NCI-H2029 treated with DMSO at 0.1 percent for 48 hours (cell line): ENCODE results near the gene NHSL1.

ENCODE experiments used
- DNase-seq: peaks from one replicate; lab custom pipeline; 2025; lab: John Stamatoyannopoulos, UW

Gene NHSL1

DNA sequence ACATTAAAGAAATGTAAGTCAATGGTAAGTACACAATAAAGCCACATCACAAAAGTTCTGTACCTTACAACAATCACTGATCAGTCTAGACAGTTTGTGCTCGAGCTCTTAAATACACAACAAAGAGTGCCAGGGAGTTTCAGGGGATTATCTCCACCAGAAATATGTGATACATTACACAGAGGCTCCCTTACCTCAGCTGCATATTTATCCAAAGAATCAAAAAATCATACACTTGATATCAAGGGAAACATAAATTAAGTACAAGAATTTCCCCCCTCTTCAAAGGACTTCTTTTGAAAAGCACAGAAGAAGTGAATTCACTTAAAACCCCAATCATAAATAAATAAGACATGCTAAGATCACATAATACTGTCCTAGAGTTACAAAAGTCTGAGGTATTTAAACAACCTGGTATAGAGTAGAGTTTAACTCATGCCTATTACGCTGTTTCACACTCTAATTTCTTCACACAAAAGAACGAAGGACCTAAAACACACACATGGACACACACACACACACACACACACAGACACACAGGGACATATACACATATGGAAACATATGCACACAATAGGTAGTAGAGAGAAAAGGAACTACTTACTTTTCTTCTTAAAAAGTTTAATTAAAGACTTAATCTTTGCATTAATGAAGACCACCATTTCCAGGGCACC, 528 bp downstream of the NHSL1 start:
- DNase-seq, result no peak

DNA sequence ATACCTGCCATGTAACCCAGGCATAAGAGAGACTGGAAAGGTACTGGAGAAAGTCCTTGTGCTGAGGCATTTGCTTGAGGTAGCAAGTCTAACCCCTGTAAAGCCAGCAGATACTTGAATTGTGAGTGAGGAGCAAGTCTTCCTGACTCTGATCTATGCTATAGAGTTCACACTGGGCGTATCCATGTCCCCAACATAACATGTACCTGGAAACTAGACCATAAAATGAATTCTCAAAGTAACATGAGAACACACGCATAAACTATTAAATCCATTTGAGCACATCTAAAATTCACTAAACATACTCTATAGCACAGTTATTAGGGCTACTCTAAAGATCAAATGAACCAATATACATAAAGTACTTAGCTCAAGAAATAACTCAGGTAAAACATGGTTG, 2.0 kb downstream of the NHSL1 start:
- DNase-seq, result no peak

GRCh38 chr6:138494312-138494711, 5.0 kb downstream of the NHSL1 start:
- no peak for DNase-seq

GRCh38 chr6:138493413-138493812, 5.9 kb downstream of the NHSL1 start:
- no peak for DNase-seq

DNA sequence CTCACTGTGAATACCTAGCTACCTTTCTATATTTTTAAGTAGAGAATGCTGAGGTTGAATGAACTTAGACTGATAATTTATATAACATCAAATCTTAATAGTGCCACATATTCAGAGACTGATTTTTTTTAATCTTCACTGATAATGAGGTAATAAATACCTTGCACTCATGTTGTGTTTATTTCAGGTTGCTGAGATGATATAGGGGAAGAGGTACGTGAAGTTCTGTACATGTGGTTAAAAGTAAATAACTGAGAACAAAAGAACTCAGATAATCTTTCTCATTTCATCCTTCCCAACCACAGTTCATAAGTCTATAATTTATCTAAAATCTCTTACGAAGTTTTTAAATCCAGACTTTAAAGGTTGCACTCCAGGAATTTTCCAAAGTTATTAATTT, 6.4 kb downstream of the NHSL1 start:
- DNase-seq, result no peak

- no peak for DNase-seq
These were observed 7.2 kb downstream of the NHSL1 start for GRCh38 chr6:138492113-138492512.

GRCh38 chr6:138491017-138491416, 8.3 kb downstream of the NHSL1 start:
- DNase-seq, result no peak

- no peak for DNase-seq
These were observed 9.4 kb downstream of the NHSL1 start for GRCh38 chr6:138489846-138490245.

- no peak for DNase-seq
These were observed 12.1 kb downstream of the NHSL1 start for GRCh38 chr6:138487102-138487604.

DNA sequence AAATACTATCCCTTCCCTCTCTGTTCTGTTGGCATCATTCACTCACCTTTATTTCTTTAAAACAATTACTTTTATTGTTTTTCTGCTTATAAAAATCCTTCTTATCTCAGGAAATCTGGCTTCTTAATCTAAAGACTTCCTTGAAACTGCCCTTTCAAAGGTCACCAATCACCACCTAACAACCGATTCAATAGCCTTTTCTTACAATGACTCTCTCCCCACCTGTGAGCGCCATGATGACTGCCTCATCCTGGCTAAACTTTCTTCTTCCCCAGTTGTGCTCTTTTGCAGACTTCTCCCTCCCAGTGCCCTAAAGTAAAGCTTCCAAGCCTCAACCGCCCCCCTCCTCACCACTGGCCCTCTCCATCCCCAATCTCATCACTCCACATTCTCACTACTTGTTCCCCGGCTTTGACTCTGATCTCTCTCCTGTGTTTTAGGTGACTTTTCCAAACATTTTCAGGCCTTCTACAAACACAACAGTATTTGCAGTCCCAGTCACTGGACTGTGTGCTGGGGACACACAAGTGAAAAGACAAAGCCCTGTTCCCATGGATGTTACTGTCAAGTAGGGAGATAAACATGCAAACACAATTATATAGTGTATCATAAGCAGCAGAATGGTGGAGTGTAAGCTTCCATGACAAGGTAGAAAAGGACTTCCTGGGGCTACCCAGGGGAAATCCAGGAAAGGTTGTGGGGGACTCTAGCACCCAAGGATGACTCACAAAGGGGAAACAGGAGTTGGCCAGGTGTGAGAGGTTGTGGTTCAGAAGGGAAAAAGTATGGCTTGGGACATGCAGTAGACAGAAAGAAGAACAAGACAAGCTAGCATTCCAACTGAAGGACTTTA, 12.8 kb downstream of the NHSL1 start:
- DNase-seq, result no peak

DNA sequence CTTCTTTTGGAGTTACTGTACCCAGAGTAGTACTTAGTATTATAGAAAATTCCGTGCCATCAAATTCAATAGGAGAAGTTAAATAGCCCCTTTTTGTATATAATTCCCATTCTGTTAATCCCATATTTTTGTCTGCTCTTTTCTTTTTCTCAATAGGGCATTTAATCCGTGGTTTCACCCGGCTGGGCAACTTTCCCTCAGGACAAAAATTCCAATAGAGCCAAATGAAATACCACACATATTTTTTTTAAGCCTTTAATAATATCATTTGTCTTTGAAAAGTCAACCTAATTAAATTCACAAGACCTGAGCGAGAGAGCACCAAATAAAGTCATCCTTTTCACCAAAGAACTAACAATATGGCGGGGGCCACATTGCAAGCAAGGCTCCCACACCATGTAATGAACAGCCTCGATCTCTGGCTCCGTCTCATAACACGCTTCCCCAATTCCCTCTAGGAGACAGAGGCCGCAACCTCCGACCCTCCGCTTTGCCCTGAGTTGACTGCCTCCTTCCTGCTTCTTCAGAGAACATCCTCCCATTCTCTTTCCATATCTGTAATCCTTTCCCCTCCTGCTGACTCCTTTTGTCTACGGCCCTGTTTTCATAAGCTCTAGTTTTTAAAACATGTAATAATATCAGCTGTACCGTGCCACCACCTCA, 13.6 kb downstream of the NHSL1 start:
- no peak for DNase-seq

- no peak for DNase-seq
These were observed 14.2 kb downstream of the NHSL1 start for GRCh38 chr6:138485005-138485545.

- DNase-seq, result no peak
These were observed 15.1 kb downstream of the NHSL1 start for GRCh38 chr6:138484018-138484731.

DNA sequence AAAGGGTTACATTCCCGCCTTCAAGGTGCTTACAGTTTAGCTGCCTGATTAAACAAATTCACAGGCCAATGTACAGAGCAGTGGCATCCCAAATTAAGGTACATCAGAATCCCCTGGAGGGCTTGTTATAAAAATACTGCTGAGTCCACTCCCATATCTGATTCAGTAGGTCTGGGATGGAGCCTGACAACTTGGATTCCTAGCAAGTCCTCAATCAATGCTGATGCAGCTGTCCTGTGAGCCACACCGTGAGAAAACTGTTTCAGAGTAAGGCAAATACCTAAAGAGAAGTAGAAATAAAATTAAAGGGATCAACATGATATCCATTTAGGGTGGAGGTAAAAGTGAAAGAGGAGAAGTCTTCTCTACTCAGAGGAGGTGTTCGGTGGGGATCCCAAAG, 16.5 kb downstream of the NHSL1 start:
- no peak for DNase-seq

- no peak for DNase-seq
These were observed 18.9 kb downstream of the NHSL1 start for GRCh38 chr6:138480279-138480949.

DNA sequence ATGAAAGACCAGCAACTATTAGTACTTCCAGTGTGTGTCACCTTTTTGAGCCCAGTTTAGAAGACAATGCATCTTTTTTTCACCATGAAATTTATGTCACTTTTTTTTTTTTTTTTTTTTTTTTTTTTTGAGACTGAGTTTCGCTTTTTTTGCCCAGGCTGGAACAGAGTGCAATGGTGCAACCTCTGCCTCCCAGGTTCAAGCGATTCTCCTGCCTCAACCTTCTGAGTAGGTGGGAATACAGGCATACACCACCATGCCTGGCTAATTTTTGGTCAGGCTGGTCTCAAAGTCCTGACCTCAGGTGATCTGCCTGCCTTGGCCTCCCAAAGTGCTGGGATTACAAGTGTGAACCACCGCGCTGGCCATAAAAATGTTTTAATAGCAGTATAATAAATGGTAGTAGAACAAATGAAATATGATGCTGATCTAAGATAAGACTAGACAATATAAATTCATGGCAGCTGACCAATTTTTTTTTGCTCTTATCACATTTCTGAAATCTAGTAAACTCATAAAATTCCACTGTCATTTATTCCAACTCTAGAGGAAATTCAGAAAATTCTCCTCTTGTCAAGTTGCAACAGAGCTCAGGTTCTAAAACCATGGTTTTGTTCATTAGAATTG, 21.3 kb downstream of the NHSL1 start:
- no peak for DNase-seq

DNA sequence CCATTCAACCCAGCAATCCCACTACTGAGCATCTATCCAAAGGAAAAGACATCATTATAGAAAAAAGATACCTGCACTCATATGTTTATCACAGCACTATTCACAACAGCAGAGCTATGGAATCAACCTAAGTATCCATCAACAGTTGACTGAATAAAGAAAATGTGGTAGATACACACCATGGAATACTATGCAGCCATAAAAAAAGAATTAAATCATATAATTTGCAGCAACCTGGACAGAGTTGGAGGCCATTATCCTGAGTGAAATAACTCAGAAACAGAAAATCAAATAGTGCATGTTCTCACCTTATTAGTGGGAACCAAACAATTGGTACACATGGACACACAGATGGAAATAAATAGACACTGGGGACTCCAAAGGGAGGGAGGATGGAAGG, 23.2 kb downstream of the NHSL1 start:
- DNase-seq, result no peak

GRCh38 chr6:138473144-138473543, 26.1 kb downstream of the NHSL1 start:
- no peak for DNase-seq

GRCh38 chr6:138468320-138469015, 30.8 kb downstream of the NHSL1 start:
- DNase-seq, result no peak

DNA sequence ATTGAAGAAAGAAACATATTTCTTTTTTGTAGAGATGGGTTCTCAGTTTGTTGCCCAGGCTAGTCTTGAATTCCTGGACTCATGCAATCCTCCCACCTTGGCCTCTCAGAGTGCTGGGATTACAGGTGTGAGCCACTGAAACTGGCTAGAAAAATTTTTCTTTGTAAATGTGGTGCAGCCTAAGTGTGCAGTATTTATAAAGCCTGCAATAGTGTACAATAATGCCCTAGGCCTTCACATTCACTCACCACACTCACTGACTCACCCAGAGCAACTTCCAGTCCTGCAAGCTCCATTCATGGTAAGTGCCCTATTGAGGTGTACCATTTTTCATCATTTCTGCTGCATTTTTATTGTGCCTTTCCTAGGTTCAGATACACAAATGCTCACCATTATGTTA, 31.4 kb downstream of the NHSL1 start:
- no peak for DNase-seq
